NCI-H128 (cell line): Measurements from ENCODE around the gene ECE1.
"Not testable (repeated sequence)": the region's sequence is repeated elsewhere in the genome, so short reads cannot be mapped to it uniquely, and the experiment has no call there.

Experiments used
- DNase-seq: peaks from one replicate; lab custom pipeline; 2025; ENCODE audit not compliant: unreplicated experiment; lab: John Stamatoyannopoulos, UW

ECE1 gene

DNA sequence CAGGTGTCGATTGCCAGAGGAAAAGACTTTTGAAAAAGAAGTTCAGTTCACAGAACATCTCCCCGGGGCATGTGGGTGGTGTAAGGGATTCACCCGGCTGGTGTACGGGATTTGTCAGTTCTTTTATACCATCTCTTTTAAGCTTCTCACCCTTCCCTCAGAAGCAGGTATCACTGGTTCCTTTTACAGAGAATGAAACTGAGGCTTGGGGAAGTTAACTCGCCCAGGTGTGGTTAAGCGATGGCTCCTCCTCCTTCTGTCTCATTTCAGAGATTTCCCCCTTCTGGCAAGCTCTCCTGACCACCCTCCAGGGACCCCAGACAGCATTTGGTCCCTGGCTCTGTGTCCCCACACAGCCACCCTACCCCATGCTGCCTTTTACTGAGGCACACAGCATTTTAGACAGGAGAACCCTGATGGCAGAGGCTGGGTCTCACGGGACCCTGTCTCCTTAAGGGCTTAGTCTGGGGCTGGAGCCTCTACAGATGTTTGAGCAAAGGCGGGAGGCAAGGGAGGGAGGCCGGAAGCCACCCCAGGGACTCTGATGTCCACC lies 2.8 kb upstream of the ECE1 start:
- no peak for DNase-seq

DNA sequence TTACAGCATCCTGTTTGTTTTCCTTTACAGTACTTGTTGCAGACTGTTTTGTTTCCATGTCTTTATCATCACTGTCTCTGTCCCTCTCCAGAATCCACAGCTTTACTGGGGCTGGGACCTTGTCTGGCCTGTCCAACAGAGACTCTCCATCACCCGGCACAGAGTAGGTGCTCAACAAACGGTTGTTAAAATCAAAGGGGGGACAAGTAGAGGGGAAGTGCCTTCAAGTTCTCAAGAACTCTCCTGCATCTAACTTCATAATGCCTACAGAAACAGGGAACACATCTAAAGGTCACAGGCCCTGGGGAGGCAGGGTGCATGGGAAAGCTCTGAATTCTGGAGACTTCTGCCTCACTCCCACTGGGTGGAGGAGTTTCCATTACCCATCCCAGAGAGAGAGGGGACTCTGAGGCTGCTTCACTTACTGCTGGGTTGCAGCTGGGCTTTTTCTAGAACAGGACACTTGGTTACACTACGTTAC lies 2.3 kb upstream of the ECE1 start:
- no peak for DNase-seq

DNA sequence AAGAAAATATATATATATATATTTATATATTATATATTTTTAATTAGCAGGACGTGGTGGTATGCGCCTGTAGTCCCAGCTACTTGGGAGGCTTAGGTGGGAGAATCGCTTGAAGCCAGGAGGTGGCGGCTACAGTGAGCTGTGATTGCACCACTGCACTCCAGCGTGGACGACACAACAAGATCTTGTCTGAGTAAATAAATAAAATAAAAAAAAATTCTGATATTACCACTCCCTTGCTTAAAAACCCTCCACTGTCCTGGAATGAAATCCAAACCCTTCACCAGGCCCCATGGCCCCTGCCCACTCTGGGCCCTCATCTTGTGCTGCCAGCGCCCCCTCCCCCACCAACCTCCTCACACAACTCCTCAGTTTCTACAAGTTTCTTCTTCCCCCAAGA lies 1.7 kb upstream of the ECE1 start:
- DNase-seq: no peak

DNA sequence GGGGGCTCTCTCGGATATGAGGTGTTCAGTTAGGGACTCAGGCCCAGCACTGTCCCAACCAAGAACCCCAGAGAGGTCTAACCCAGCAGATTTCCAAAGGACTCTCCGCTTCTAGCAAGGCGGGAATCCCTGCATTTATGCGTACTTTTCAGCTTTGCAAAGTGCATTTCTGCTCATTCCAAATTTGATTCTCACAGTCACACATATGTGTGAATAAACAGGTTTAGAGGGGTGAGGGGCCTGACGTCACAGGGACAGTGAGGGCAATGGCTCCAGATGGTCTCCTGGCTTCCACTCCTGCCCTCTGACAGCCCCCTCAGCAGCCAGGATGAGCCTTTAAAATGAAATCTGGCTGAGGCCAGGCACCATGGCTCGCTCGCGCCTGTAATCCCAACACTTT lies 921 bp upstream of the ECE1 start:
- no peak for DNase-seq

DNA sequence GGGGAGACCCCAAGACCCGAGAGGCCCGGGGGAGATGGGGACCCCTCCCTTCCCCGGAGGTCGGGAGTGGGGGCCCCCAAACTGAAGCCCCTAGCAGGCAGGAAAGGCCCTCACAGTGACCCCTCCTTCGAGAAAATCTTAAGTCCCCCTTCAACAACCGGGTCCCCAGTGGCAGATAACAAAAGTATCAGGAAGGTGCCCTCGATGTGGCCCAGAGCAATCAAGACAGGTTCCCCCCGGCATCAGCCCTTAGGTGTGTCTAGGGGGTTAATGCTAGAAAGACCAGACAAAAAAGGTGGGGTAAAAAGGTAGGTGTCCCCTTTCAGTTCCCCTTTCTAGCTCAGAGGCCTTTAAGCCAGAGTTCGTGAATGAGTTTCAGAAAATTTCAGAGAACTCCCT lies 282 bp upstream of the ECE1 start:
- DNase-seq: no peak

DNA sequence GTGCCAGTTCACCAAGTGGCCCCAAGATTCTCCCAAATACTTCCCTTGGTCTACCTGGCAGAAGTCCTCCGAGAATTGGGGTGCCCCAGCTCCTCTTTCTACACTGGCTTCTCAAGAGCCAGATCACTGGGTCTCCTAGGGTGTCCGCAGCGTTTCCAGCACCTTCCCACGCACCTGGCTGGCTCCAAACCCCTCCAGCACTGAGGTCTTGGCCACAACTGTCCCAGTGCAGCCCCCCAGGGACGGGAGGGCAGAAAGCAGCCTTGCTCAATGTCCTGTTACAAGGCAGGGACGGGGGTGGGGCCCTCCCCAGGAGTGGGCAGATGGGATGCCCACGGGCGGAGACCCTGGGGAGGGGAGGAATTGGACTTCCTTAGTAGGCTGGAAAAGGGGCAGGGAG lies 1.1 kb downstream of the ECE1 start:
- DNase-seq: no peak

DNA sequence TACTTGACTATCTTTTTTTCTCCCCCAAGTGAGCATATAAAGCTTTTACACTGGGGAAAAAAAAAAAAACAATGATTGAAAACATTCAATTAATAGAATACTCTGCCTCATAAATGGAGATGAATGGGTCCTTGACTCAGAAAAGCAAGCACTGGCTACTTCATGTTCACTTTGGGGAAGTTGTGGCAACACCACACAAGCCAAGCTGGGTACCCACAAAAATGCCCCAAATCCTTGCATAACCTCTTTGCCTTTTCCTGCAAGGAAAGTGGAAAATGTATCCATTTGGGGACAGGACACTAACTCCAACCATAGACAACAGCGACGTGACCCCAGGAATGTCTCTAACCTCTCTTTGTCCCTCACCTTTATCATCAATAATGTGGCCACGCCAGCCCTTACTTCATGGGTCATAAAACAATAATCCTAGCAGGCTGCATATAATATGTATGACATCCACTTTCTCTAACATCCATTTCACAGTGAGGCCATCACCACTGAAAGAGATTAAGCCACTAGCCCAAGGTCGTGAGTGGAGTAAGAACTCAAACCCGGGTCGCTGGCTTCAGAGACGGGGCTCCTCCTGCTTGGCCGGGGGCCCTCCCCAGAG lies 2.3 kb downstream of the ECE1 start:
- no peak for DNase-seq

DNA sequence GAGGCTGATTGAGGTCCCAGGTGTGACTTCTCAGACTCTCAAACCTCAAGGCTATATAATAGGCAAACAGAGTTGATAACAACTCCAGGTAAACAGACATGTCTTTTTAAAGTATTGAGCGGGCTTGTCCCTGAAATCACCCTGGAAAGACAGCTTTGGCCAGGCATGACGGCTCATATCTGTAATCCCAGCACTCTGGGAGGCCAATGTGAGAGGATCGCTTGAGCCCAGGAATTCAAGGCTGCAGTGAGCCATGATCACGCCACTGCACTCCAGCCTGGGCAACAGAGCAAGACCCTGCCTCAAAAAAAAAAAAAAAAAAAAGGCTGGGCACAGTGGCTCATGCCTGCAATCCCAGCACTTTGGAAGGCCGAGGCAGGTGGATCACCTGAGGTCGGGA lies 4.9 kb downstream of the ECE1 start:
- DNase-seq: not testable (repeated sequence)

DNA sequence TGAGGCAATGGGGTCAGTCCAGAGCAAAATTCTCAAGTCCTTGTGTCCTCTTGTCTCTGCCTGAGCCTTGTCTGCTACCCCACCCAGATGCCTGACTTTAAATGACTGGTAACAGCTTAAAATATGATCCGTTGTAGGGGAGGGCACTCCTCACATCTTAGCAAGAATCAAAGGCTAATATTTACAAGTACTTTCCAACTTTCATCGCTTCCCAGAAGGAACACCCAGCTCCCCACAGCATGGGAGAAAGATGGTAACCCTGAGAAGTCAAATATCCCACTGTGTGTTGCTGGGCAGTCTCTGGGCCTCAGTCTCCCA lies 5.2 kb downstream of the ECE1 start:
- DNase-seq: no peak

DNA sequence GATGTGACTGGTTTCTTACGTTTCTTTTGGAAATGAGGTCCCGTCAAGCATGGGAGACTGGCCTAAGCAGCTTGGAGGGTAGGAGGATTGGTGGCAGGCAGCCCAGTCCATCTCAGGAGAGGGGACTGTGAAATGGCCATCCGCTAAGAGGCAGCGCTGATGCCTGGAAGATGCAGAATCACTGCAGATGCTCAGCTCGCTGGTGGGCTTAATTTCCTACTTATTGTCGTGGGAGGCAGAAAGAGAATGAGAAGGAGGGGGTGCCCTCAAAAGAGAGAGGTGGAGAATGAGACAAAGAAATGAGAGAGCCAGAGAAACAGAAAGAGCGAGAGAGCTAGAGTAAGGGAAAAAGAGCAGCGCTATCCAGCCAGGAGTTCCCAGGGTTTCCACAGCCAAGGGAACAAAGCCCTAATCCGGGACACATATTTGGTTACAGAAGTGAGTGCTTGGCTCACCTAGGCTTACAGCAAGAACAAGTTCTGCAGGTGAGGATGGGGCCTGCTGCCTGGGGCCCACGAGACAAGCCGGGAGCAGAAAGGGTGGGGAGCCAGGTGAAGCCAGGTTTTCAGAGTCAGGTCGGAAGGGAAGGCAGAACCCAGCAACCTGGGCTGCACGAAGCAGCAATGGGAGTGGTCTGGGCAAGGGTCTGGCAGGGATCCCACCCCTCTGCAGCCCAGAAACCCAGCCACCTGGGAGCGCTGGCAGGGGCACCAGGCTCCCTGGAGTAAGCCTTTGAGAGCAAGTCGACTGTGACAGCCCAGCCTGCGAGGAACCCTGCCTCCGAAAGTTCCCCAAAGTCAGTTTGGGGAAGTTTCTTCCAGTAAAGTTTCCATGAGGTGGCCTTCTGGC lies 5.8 kb downstream of the ECE1 start:
- DNase-seq: no peak

DNA sequence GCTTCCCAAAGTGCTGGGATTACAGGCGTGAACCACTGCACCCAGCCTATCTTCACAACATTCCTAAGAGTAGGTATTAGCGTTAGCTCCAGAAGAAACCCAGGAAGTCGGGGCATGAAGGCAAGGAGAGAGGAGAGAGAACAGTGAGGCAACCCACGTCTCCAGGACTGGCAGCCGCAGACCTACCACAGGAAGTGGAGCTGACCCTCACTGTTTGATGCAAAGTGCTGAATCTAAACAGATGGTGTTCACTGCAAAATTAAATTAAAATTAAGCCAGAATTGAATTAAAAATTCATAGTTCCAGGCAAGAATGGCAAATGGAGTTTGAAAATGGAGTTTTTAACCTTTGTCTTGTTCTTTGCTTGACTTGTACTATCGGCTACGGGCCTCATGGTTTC lies 6.7 kb downstream of the ECE1 start:
- no peak for DNase-seq

DNA sequence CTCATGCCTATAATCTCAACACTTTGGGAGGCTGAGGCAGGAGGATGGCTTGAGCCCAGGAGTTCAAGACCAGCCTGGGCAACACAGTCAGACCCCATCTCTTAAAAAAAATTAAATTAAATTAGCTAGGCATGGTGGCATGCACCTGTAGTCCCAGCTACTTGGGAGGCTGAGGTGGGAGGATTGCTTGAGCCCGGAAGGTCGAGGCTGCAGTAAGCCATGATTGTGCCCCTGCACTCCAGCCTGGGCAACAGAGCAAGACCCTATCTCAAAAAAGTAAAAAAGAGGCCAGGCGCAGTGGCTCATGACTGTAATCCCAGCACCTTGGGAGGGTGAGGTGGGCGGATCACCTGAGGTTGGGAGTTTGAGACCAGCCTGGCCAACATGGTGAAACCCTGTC lies 8.2 kb downstream of the ECE1 start:
- DNase-seq: not testable (repeated sequence)

DNA sequence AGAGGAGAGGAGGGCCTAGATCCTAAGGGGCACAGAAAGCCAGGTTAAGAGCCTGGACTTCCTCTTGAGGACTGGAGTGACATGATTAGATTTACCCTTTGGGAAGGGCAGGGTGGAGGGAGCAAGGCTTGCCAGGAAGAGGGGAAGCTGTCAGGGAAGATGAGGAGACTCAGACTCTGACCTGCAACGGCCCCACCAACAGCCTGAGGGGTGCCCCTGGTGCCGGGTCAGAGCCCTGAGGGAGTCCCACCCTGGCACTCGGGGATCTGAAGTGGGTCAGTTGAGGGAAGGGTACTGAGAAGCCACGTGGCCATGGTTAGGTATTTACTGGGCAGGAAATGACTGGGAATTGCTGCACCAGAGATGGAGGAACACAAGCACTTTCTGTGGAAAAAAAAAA lies 9.8 kb downstream of the ECE1 start:
- no peak for DNase-seq

DNA sequence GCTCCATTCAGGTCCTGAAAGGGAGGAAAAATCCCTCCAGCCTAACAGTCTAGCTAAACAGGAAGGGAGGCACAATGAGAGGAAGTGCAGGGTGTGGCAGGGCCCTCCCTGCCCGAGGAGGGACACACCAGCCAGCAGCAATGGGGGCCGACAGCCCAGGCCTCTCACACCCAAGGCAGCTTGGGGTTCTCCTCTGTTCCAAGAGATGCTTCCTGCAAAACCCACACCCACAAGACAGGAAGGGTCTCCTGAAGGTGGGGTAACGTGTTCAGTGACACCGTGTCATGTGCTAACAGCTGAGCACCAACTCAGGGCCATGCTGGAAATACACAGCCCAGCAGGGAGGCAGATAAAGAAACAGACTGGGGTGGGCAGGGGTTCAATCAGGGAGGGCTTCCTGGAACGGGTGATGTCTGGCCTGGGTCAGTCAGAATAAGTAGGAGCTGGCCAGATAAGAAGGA lies 10.2 kb downstream of the ECE1 start:
- no peak for DNase-seq

DNA sequence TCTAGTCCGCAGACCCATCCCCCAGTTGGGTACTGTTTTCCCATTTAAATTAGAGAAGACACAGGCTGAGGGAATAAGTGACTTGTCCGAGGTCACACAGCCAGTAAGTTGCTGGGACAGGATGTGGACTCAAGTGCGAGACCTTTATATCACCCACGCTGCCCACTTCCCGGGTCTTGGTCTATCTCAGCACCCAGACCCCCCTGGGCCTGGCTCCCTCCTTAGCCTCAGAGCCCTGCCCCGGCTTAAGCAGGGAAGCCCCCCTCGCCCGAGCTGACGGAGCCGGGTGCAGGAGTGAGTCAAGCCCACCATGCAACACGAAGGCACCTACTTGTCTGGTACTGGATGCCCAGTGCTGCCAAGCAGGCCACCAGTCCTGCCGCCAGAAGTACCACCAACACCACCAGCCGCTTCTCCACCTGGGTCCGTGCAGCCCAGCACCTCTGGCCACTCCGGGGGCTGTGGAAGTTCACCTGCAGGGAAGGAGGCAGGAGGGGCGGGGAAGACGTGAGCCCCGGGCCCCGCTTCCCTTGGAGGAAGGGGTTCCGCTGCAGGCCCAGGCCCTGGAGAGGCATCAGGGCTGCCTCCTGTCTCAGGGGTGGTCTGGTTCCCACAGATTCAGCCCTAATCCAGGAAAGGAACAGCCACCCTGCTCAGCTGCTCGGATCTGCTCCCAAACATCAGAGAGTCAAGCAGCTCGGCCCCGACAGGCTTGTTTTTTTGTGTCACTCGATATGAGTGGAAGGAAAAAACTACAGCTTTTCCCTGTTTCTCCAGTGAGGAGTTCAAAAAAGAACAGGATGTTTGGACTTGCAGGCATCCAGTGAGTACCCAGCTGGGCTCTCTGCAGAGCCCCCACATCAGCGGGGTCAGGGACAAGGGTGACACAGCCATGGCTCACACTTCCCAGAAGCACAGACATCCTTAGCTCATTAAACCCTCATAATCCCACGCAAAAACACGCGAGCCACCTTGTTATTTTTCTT lies 11.1 kb downstream of the ECE1 start:
- no peak for DNase-seq

DNA sequence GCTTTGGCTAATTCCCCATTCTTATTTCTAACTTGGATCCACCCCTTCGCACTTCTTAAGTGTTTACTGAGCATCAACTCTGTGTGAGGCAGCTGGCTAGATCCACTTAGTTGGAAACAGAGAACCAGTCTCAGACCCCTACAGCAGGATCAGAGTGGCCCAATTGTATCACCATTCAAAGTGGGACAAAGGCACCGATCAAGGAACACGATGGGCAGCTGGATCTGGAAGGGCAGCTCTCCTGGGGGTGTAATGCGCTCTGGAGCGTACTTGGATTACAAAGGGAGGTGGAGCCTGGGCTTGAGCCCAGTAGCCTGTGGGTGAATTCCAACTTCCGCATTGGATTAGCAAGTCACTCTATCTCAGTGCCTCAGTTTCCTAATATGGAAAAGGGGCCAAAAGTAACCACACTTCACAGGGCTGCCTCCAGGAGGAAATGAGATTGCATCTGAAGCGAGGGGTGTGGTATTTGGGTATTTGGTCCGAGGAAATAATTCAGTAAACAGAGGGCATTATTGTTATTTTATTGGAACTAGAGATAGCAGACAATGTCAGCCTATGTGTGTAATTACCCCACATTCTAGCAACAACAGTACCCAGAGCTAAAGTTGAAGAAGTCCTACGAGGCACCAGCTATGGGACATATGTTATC lies 11.9 kb downstream of the ECE1 start:
- no peak for DNase-seq

DNA sequence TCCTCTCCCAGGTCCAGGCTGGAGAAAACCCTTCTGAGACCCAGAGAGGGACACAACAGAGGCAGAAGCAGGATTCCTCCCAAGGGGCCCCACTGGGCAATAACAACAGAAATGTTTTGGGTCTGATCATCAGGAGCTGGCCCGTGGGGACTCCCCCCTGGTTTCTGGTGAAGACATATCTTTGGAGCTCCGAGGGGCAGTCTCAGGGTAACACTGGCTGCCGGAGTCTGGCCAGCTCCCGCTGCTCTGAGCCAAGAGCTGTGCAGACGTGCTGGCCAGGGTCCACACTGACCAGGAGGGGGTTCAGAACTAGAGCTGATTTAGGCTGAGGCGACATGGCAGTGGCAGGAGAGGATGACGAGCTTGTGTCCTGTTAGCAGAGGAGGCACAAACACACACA lies 13.1 kb downstream of the ECE1 start:
- no peak for DNase-seq

DNA sequence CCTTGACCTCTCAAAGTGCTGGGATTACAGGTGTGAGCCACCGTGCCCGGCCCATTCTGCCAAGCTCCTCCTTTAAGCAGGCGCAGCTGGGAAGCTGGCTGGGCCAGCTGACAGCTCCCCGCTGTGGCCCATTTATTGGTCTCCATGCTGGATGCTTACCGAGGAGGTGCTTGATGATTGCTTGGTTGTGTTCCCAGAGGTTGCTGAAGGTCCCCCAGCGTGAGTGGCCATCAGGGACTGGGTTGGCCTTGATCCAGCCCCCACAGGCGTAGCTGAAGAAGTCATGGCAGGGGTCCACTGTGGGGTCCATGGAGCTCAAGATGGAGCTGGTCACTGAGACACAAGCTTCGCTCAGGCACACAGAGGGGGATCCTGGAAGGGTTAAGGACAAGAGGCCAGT lies 17.7 kb downstream of the ECE1 start:
- no peak for DNase-seq

DNA sequence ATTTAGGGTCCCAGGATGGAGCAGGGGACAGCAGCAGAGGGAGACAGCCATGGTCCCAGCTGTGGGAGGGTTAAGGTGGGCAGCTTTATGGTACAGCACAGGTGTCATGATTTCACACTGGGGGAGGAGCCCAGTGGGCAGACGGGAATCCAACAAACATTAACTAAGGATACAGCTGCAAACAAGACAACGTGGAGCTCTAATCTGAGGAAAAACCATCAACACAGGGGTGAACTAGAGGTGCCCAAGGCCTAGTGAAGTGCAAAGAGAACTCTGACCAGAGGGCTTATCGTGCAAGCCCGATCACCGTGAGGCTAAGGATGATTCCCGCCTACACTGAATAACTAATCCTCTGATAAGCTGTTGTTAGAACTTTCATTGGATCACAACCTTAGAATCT lies 18.7 kb downstream of the ECE1 start:
- no peak for DNase-seq

DNA sequence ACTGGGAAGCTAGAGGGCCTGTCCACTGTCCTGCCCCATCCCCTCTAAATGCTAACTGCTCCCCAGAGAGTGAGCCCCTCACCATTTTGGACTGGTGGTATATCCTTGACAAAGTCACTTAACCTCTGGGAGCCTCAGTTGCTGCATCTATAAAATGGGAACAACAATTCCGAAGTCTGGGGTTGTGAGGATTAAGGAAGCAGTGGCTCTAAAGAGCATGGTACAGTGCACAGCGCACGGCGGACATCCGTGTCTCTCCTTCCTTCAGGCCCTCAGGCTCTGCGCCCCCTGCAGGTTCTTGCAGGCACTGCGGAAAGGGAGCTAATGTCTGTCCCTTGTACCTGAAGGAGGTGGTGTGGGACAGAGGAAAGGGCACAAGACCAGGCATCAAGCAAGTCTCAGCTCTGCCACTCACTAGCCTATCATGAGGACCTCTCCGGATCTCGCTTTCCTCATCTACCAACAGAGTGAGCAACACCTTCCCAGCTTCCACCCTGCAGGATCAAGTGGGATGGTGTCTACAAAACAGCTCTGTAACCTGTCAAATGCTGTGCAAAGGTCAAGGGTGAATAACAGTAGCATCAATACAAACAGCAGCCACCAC lies 20.1 kb downstream of the ECE1 start:
- DNase-seq: no peak
